ENCODE measurements around the gene GAK.
"Not testable (repeated sequence)": the region's sequence is repeated elsewhere in the genome, so short reads cannot be mapped to it uniquely, and the experiment has no call there.

GAK gene

GRCh38 chr4:930028-930551, 2.0 kb downstream of the GAK start:
- no peaks in the 10 kb centered on the region for H3K27me3 ChIP-seq
- no peak overlapping the region for H3K4me3 ChIP-seq (ENCODE audit: low read depth, low read length)
- no peaks in the 10 kb centered on the region for H3K9me3 ChIP-seq
- no peaks in the 10 kb centered on the region; the same call in 1 of the 2 replicates for H3K4me1 ChIP-seq
- no peaks in the 10 kb centered on the region; the same call in 1 of the 2 replicates for H3K36me3 ChIP-seq
- no peak for DNase-seq
- no peak for TF ChIP-seq CTCF (IDR thresholded peaks at IDR 0.05; ENCODE audit: low read depth, low read length)

- no peak for TF ChIP-seq CTCF (IDR thresholded peaks at IDR 0.05; ENCODE audit: low read depth, low read length)
- peaks cover 3% of the 10 kb centered on the region for H3K4me1 ChIP-seq
- no peak overlapping the region for H3K4me3 ChIP-seq (ENCODE audit: low read depth, low read length)
- no peaks in the 10 kb centered on the region; the same call in 1 of the 2 replicates for H3K36me3 ChIP-seq
- H3K9me3 ChIP-seq: no peaks in the 10 kb centered on the region
- no peak for DNase-seq
- H3K27me3 ChIP-seq: no peaks in the 10 kb centered on the region
Observed at GRCh38 chr4:929096-929765, 2.9 kb downstream of the GAK start.

- DNase-seq; H3K36me3 ChIP-seq; H3K4me3 ChIP-seq (ENCODE audit: low read depth, low read length); H3K27me3 ChIP-seq; H3K4me1 ChIP-seq; H3K9me3 ChIP-seq: not testable (repeated sequence)
Observed at GRCh38 chr4:927566-927965, 4.5 kb downstream of the GAK start.

- H3K36me3 ChIP-seq: no peaks in the 10 kb centered on the region
- no peak; the same call in 1 of the 2 replicates for TF ChIP-seq CTCF (IDR thresholded peaks at IDR 0.05; ENCODE audit: low read depth, low read length)
- peaks cover 3% of the 10 kb centered on the region for H3K4me1 ChIP-seq
- DNase-seq: no peak
- no peak overlapping the region for H3K4me3 ChIP-seq (ENCODE audit: low read depth, low read length)
- H3K27me3 ChIP-seq: no peaks in the 10 kb centered on the region
- no peaks in the 10 kb centered on the region for H3K9me3 ChIP-seq
Observed at GRCh38 chr4:926538-926937, 5.6 kb downstream of the GAK start.

- no peaks in the 10 kb centered on the region for H3K9me3 ChIP-seq
- H3K36me3 ChIP-seq: no peaks in the 10 kb centered on the region
- no peak for TF ChIP-seq CTCF (IDR thresholded peaks at IDR 0.05; ENCODE audit: low read depth, low read length)
- H3K4me3 ChIP-seq (ENCODE audit: low read depth, low read length): no peak overlapping the region
- H3K4me1 ChIP-seq: peaks cover 3% of the 10 kb centered on the region
- no peak for DNase-seq
- H3K27me3 ChIP-seq: no peaks in the 10 kb centered on the region
Observed at GRCh38 chr4:925771-926500, 6.2 kb downstream of the GAK start.

GRCh38 chr4:925171-925570, 6.9 kb downstream of the GAK start:
- Histone ChIP-seq H3K9me3 (no peaks in the 10 kb centered on the region), H3K4me1 (peaks cover 3% of the 10 kb centered on the region; the same call in 1 of the 2 replicates), H3K4me3 (ENCODE audit: low read depth, low read length) (no peak overlapping the region), H3K27me3 (no peaks in the 10 kb centered on the region), H3K36me3 (no peaks in the 10 kb centered on the region)
- TF ChIP-seq CTCF (IDR thresholded peaks at IDR 0.05; ENCODE audit: low read depth, low read length): no peak
- no peak for DNase-seq

All from BE2C (cell line).